ENCODE results near the gene KIFC3. TPM values are rescaled to one million over a fixed set of nuclear protein-coding genes. Genes with fewer than 3 reads are reported as not detected.
"Not testable (repeated sequence)": the region's sequence is repeated elsewhere in the genome, so short reads cannot be mapped to it uniquely, and the experiment has no call there.

Gene KIFC3
- total and polyA plus RNA-seq, 7 donors = 2.5 to 31.2 (median 10.0) TPM

GRCh38 chr16:57784334-57784733 is 18.0 kb downstream of the KIFC3 start:
- intact Hi-C loops (cut with DNase I) = no loop called here
- no peak for DNase-seq
- Histone ChIP-seq H3K36me3 (peaks cover 2 to 43% (median 23%) of the 10 kb centered on the region in 4 donors), H3K9me3 (no peaks in the 10 kb centered on the region), H3K27ac (no peak overlapping the region), H3K4me1 (peaks cover 0 to 15% (median 14%) of the 10 kb centered on the region in 4 donors), H3K4me3 (no peak overlapping the region), H3K27me3 (no peaks in the 10 kb centered on the region)
- WGBS, 2 donors = 92% methylated on average over 7 of the region's 7 CpGs
- no peak for TF ChIP-seq POLR2A (IDR thresholded peaks at IDR 0.05)
- TF ChIP-seq POLR2AphosphoS5 (IDR thresholded peaks at IDR 0.05) = no peak
- TF ChIP-seq, protein P1, sequence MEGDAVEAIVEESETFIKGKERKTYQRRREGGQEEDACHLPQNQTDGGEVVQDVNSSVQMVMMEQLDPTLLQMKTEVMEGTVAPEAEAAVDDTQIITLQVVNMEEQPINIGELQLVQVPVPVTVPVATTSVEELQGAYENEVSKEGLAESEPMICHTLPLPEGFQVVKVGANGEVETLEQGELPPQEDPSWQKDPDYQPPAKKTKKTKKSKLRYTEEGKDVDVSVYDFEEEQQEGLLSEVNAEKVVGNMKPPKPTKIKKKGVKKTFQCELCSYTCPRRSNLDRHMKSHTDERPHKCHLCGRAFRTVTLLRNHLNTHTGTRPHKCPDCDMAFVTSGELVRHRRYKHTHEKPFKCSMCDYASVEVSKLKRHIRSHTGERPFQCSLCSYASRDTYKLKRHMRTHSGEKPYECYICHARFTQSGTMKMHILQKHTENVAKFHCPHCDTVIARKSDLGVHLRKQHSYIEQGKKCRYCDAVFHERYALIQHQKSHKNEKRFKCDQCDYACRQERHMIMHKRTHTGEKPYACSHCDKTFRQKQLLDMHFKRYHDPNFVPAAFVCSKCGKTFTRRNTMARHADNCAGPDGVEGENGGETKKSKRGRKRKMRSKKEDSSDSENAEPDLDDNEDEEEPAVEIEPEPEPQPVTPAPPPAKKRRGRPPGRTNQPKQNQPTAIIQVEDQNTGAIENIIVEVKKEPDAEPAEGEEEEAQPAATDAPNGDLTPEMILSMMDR (IDR thresholded peaks at IDR 0.05) = no peak
- TF ChIP-seq EP300 (IDR thresholded peaks at IDR 0.05) = no peak

- Histone ChIP-seq H3K27ac (no peak overlapping the region), H3K9me3 (no peaks in the 10 kb centered on the region), H3K36me3 (peaks cover 2 to 43% (median 20%) of the 10 kb centered on the region in 4 donors), H3K27me3 (no peaks in the 10 kb centered on the region), H3K4me3 (no peak overlapping the region), H3K4me1 (peaks cover 0 to 15% (median 14%) of the 10 kb centered on the region in 4 donors)
- 85 to 87% methylated on average over 8 of the region's 8 CpGs for WGBS, 2 donors
- intact Hi-C loops (cut with DNase I) = no loop called here
- DNase-seq = no peak
- TF ChIP-seq POLR2A (IDR thresholded peaks at IDR 0.05) = no peak
- no peak for TF ChIP-seq POLR2AphosphoS5 (IDR thresholded peaks at IDR 0.05)
- TF ChIP-seq, protein P1 (IDR thresholded peaks at IDR 0.05) = no peak
- TF ChIP-seq EP300 (IDR thresholded peaks at IDR 0.05) = no peak
Observed at GRCh38 chr16:57783883-57784282, 18.4 kb downstream of the KIFC3 start.

DNA sequence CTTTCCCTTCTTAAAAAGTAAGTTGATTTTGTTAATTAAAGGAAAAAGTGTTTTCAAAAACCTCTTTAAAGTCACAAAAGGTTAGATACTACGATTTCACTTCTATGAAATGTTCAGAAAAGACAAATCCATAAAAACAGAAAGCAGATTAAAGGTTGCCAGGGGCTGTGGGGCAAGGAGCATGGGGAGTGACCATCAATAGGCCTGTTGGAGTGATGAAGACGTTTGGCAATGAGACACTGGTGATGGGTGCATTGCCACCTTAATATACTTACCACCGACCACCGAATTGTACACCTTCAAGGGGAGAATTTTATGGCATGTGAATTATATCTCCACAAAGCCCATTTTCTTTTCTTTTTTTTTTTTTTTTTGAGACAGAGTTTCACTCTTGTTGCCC is 19.2 kb downstream of the KIFC3 start:
- intact Hi-C loops (cut with DNase I) = no loop called here
- 79 to 87% methylated on average over 4 of the region's 4 CpGs for WGBS, 2 donors
- Histone ChIP-seq H3K4me3 (no peak overlapping the region), H3K27me3 (no peaks in the 10 kb centered on the region), H3K36me3 (peaks cover 2 to 42% (median 17%) of the 10 kb centered on the region in 4 donors), H3K4me1 (peaks cover 0 to 15% (median 14%) of the 10 kb centered on the region in 4 donors), H3K27ac (no peak overlapping the region), H3K9me3 (no peaks in the 10 kb centered on the region)
- DNase-seq = no peak
- TF ChIP-seq EP300 (IDR thresholded peaks at IDR 0.05) = no peak
- no peak for TF ChIP-seq POLR2AphosphoS5 (IDR thresholded peaks at IDR 0.05)
- TF ChIP-seq, protein P1 (IDR thresholded peaks at IDR 0.05) = no peak

DNA sequence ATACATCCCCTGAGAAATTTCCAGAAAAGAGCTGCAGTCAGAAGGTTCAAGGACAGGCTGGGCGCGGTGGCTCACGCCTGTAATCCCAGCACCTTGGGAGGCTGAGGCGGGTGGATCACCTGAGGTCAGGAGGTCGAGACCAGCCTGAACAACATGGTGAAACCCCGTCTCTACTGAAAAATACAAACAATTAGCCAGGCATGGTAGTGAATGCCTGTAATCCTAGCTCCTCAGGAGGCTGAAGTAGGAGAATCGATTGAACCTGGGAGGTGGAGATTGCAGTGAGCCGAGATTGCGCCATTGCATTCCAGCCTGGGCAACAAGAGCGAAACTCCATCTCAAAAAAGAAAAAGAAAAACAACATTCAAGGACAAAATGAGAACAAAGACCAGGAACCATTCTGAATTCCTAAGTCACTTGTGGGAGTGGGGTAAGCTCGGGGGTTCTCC is 19.7 kb downstream of the KIFC3 start:
- 89% methylated on average over 11 of the region's 11 CpGs for WGBS, 2 donors
- DNase-seq; H3K4me3 ChIP-seq; H3K27ac ChIP-seq; H3K9me3 ChIP-seq; H3K27me3 ChIP-seq; intact Hi-C loops (cut with DNase I): not testable (repeated sequence)
- Histone ChIP-seq H3K36me3 (peaks cover 2 to 38% (median 15%) of the 10 kb centered on the region in 4 donors), H3K4me1 (peaks cover 0 to 15% (median 14%) of the 10 kb centered on the region in 4 donors)

- H3K27ac ChIP-seq = no peak overlapping the region
- H3K36me3 ChIP-seq = peaks cover 2 to 36% (median 15%) of the 10 kb centered on the region in 4 donors
- TF ChIP-seq, protein P1 (IDR thresholded peaks at IDR 0.05) = no peak
- no peak for TF ChIP-seq POLR2A (IDR thresholded peaks at IDR 0.05)
- no peak for TF ChIP-seq EP300 (IDR thresholded peaks at IDR 0.05)
- no peaks in the 10 kb centered on the region for H3K9me3 ChIP-seq
- WGBS, 2 donors = 91 to 92% methylated on average over 10 of the region's 10 CpGs
- intact Hi-C loops (cut with DNase I) = no loop called here
- DNase-seq = no peak
- H3K4me3 ChIP-seq = no peak overlapping the region
- no peaks in the 10 kb centered on the region for H3K27me3 ChIP-seq
- peaks cover 0 to 11% (median 9%) of the 10 kb centered on the region in 4 donors for H3K4me1 ChIP-seq
Observed at GRCh38 chr16:57781741-57782606, 20.3 kb downstream of the KIFC3 start.

All from sigmoid colon (tissue), 7 donors.